ENCODE results near the gene SIGMAR1.

Gene SIGMAR1

GRCh38 chr9:34603610-34604231, 33.9 kb downstream of the SIGMAR1 start:
- DNase-seq (ENCODE audit: low spot score): peak; percentile 68

GRCh38 chr9:34601937-34602573, 35.5 kb downstream of the SIGMAR1 start:
- no peak for DNase-seq (ENCODE audit: low spot score)

GRCh38 chr9:34600908-34601307, 36.7 kb downstream of the SIGMAR1 start:
- peak; percentile 18 for DNase-seq (ENCODE audit: low spot score)

- no peak for DNase-seq (ENCODE audit: low spot score)
These were observed 38.0 kb downstream of the SIGMAR1 start for GRCh38 chr9:34599546-34599945.

GRCh38 chr9:34594177-34594576, 43.4 kb downstream of the SIGMAR1 start:
- DNase-seq (ENCODE audit: low spot score): no peak

GRCh38 chr9:34592895-34593601, 44.5 kb downstream of the SIGMAR1 start:
- no peak for DNase-seq (ENCODE audit: low spot score)

- no peak for DNase-seq (ENCODE audit: low spot score)
These were observed 45.4 kb downstream of the SIGMAR1 start for GRCh38 chr9:34591917-34592866.

- DNase-seq (ENCODE audit: low spot score): peak; percentile 74
These were observed 46.2 kb downstream of the SIGMAR1 start for GRCh38 chr9:34591248-34591916.

- DNase-seq (ENCODE audit: low spot score): peak; percentile 54
These were observed 47.0 kb downstream of the SIGMAR1 start for GRCh38 chr9:34590381-34591247.

GRCh38 chr9:34589636-34590380, 47.8 kb downstream of the SIGMAR1 start, which contains the start of gene CNTFR:
TSS of gene CNTFR (minus strand) at chr9:34589724. CDS start at chr9:34568981, 20,743 bp downstream.
- DNase-seq (ENCODE audit: low spot score): no peak

- DNase-seq (ENCODE audit: low spot score): no peak
These were observed 48.6 kb downstream of the SIGMAR1 start for GRCh38 chr9:34588671-34589635.

GRCh38 chr9:34587271-34587670, 50.3 kb downstream of the SIGMAR1 start:
- no peak for DNase-seq (ENCODE audit: low spot score)

- no peak for DNase-seq (ENCODE audit: low spot score)
These were observed 51.5 kb downstream of the SIGMAR1 start for GRCh38 chr9:34585946-34586669.

- DNase-seq (ENCODE audit: low spot score): no peak
These were observed 52.6 kb downstream of the SIGMAR1 start for GRCh38 chr9:34584970-34585369.

Measured in LoVo (cell line).